Measurements from ENCODE around the gene NFATC2IP.

NFATC2IP gene

DNA sequence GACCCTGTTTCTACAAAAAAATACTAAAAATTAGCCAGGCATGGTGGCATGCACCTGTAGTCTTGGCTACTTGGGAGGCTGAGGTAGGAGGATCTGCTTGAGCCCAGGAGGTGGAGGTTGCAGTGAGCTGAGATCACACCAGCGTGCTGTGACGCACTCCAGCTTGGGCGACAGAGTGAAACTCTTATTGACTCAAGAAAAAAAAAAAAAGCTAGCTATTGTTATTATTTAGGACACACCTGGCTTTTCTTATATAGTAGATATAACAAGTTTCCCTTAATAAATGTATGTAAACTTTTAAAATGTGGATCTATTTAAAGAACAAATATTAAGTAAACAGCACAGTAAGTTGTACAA, 27.5 kb upstream of the NFATC2IP start:
- TF ChIP-seq, protein P1, sequence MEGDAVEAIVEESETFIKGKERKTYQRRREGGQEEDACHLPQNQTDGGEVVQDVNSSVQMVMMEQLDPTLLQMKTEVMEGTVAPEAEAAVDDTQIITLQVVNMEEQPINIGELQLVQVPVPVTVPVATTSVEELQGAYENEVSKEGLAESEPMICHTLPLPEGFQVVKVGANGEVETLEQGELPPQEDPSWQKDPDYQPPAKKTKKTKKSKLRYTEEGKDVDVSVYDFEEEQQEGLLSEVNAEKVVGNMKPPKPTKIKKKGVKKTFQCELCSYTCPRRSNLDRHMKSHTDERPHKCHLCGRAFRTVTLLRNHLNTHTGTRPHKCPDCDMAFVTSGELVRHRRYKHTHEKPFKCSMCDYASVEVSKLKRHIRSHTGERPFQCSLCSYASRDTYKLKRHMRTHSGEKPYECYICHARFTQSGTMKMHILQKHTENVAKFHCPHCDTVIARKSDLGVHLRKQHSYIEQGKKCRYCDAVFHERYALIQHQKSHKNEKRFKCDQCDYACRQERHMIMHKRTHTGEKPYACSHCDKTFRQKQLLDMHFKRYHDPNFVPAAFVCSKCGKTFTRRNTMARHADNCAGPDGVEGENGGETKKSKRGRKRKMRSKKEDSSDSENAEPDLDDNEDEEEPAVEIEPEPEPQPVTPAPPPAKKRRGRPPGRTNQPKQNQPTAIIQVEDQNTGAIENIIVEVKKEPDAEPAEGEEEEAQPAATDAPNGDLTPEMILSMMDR (IDR thresholded peaks at IDR 0.05) = no peak

GRCh38 chr16:28923652-28924398, 26.9 kb upstream of the NFATC2IP start:
- TF ChIP-seq, protein P1 (IDR thresholded peaks at IDR 0.05) = no peak

- TF ChIP-seq, protein P1 (IDR thresholded peaks at IDR 0.05) = no peak
Observed at GRCh38 chr16:28924399-28924761, 26.4 kb upstream of the NFATC2IP start.

- TF ChIP-seq, protein P1 (IDR thresholded peaks at IDR 0.05) = no peak
Observed at GRCh38 chr16:28924762-28925385, 25.9 kb upstream of the NFATC2IP start, which contains the start of gene RABEP2. Gene RABEP2 (minus strand): TSS chr16:28925238. CDS start chr16:28925163, 75 bp downstream.

DNA sequence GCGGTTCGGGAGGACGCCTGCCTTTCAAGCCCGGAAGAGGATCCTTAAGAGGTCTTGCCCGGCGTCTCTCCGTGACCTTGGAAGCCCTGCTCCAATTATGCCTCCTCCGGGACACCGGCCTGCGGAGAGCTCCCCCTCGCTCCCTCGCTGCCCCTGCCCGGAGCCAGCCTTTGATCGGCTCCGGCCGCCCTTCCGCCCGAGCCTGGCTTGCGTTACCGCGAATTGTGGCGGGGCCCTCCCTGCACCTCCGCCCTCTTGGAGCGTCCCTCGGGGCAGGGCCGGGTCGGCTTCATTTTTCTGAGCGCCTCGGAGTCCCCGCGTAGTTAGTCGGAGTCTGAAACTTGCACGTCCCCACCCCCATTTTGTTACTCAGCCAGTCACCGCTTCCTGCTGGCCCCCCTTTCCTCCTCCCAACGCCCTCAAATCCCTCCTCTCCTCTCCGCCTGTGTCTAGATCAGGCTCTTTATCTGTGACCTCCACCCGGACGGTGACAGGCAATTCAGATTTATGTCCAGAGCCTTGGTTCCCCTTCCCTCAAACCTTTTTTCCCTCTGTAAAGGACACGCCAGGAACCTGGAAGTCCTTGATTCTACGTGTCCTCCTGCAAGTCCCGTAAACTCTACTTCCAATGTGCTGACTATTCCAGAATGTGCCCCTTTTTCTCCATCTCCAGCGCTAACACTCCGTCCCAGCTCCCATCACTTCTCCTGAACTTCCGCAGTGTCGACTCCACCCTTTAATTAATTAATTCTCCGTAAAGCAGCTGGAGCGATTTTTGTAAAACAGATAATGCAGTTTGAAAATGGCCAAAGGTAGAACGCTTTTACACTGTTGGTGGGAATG, 25.1 kb upstream of the NFATC2IP start:
- TF ChIP-seq, protein P1 (IDR thresholded peaks at IDR 0.05) = no peak

GRCh38 chr16:28927815-28928214, 22.9 kb upstream of the NFATC2IP start:
- TF ChIP-seq, protein P1 (IDR thresholded peaks at IDR 0.05) = no peak

GRCh38 chr16:28930203-28930602, 20.5 kb upstream of the NFATC2IP start:
- TF ChIP-seq, protein P1 (IDR thresholded peaks at IDR 0.05) = no peak

All from LNCAP (cell line).